HepG2 (cell line): Measurements from ENCODE around the gene HIF3A. TPM values are rescaled to one million over a fixed set of nuclear protein-coding genes. Genes with fewer than 3 reads are reported as not detected.

Source experiments
- ATAC-seq: fragments of 200-7000 bp; cut with Tn5 transposase; 3 replicates; pipeline ENCODE4 v1.9.1; 2020; ENCODE audit warnings: mild to moderate bottlenecking, moderate library complexity
- BruUV-seq: library from RNA; stranded (reverse); fragments of 400-500 nt; replicated peaks from 2 replicates; lab custom pipeline; 2021; lab: Mats Ljungman, UMichigan
- CTCF ChIA-PET: fragments of 300-600 bp; formaldehyde crosslinking; extraction: SDS; loops from one replicate; lab custom pipeline; 2021; ENCODE audit warnings: low total read pairs, inconsistent platforms, low intra/inter-chr PET ratio; lab: Yijun Ruan, JAX
- POLR2A ChIA-PET: fragments of 350-600 bp; sonication (Branson Sonifier 250); formaldehyde crosslinking; loops from one replicate; lab custom pipeline; 2020; ENCODE audit warnings: antibody characterized with exemption, inconsistent platforms; lab: Yijun Ruan, JAX
- DNase-seq: peaks from one replicate; pipeline ENCODE4 v3.0.0-alpha.2; 2015; ENCODE audit warnings: low spot score
- FAIRE-seq: peaks from 3 replicates; lab custom pipeline; 2011; peaks lifted over from hg19 to GRCh38; lab: Jason Lieb, UNC
- H2AFZ ChIP-seq: one replicate; pipeline ENCODE4 v1.6.1; 2011; ENCODE audit warnings: low read length, inconsistent platforms
- H3K27ac ChIP-seq: fragments of 300-600 bp; 3 replicates; pipeline ENCODE4 v1.8.0; 2011; ENCODE audit warnings: mixed run types, mild to moderate bottlenecking, mixed read lengths, low read length, inconsistent platforms; ENCODE audit not compliant: insufficient read depth; ENCODE audit errors: extremely low read length
- H3K27me3 ChIP-seq, 2 experiments: fragments of 200-600 bp in 1 of 2; 2 replicates in 1 of 2; 3 replicates in 1 of 2; pipeline versions ENCODE4 v1.6.0 to v1.8.0; 2011; ENCODE audit warnings: low read length in 2 of 2, mild to moderate bottlenecking in 2 of 2, moderate library complexity in 2 of 2, inconsistent platforms in 1 of 2; ENCODE audit not compliant: insufficient read depth in 2 of 2, control insufficient read depth in 1 of 2
- H3K36me3 ChIP-seq, 2 experiments: fragments of 200-600 bp in 1 of 2; replicated peaks in 1 of 2; 2 replicates in 1 of 2; 3 replicates in 1 of 2; pipeline versions ENCODE4 v1.5.1 to v1.8.0; 2011; ENCODE audit warnings: low read length in 2 of 2, inconsistent platforms in 1 of 2; ENCODE audit not compliant: insufficient read depth in 2 of 2, control insufficient read depth in 1 of 2
- H3K4me1 ChIP-seq: 2 replicates; pipeline ENCODE4 v1.5.1; 2012; ENCODE audit warnings: low read length, inconsistent platforms; ENCODE audit not compliant: insufficient read depth
- H3K4me2 ChIP-seq: 2 replicates; pipeline ENCODE4 v1.6.0; 2011; ENCODE audit warnings: low read depth, low read length, inconsistent platforms
- H3K4me3 ChIP-seq, 3 experiments: fragments of 200-600 bp in 1 of 3; sonication (generic), shearing (Covaris generic) in 1 of 3; replicated peaks in 1 of 3; 2 replicates each; pipeline ENCODE4 v1.5.1; 2011 to 2016; ENCODE audit warnings: low read length in 3 of 3, inconsistent platforms in 2 of 3, low read depth in 2 of 3, mild to moderate bottlenecking in 2 of 3, control low read depth in 1 of 3, mixed read lengths in 1 of 3; ENCODE audit not compliant: insufficient read depth in 1 of 3
- H3K79me2 ChIP-seq: one replicate; pipeline ENCODE4 v1.6.1; 2011; ENCODE audit warnings: low read length, inconsistent platforms; ENCODE audit not compliant: insufficient read depth
- H3K9ac ChIP-seq: 2 replicates; pipeline ENCODE4 v1.6.0; 2011; ENCODE audit warnings: mild to moderate bottlenecking, low read depth, low read length, inconsistent platforms; ENCODE audit not compliant: insufficient read depth
- H3K9me3 ChIP-seq: 2 replicates; pipeline ENCODE4 v1.5.1; 2012; ENCODE audit warnings: mild to moderate bottlenecking, low read length
- H4K20me1 ChIP-seq: 2 replicates; pipeline ENCODE4 v1.6.0; 2011; ENCODE audit warnings: inconsistent platforms, mild to moderate bottlenecking, low read length, moderate library complexity; ENCODE audit not compliant: insufficient read depth
- HNRNPK ChIP-seq: fragments of 200-400 bp; formaldehyde crosslinking; IDR thresholded peaks from 2 replicates; pipeline ENCODE4 v1.6.1; 2018; ENCODE audit warnings: low read length, low read depth, moderate library complexity, mild to moderate bottlenecking; ENCODE audit not compliant: poor library complexity, severe bottlenecking
- MYC ChIP-seq: sonication (generic); formaldehyde crosslinking; IDR thresholded peaks from 2 replicates; pipeline ENCODE4 v1.9.0; 2021; ENCODE audit warnings: missing genetic modification reagents, borderline replicate concordance
- NR3C1 ChIP-seq: sonication (generic); formaldehyde crosslinking; IDR thresholded peaks from 2 replicates; pipeline ENCODE4 v1.4.0; 2020; ENCODE audit warnings: missing genetic modification reagents
- TEAD2 ChIP-seq: sonication (generic); formaldehyde crosslinking; IDR thresholded peaks from 2 replicates; pipeline ENCODE4 v1.9.0; 2021; ENCODE audit warnings: missing genetic modification reagents
- XRCC5 ChIP-seq: fragments of 200-400 bp; formaldehyde crosslinking; optimal IDR thresholded peaks from 2 replicates; pipeline ENCODE3; 2017; ENCODE audit warnings: mild to moderate bottlenecking, low read length
- ZBTB20 ChIP-seq: sonication (generic); formaldehyde crosslinking; IDR thresholded peaks from 2 replicates; pipeline ENCODE4 v1.8.1; 2023; ENCODE audit warnings: missing genetic modification reagents, low read depth, mild to moderate bottlenecking, borderline replicate concordance
- ZFP62 ChIP-seq: sonication (generic); formaldehyde crosslinking; IDR thresholded peaks from 2 replicates; pipeline ENCODE4 v1.4.0; 2020; ENCODE audit warnings: missing genetic modification reagents
- ZNF138 ChIP-seq: sonication (generic); formaldehyde crosslinking; IDR thresholded peaks from 2 replicates; pipeline ENCODE4 v1.5.0; 2020; ENCODE audit warnings: mild to moderate bottlenecking, low read depth, missing genetic modification reagents
- ZNF281 ChIP-seq: sonication (generic); formaldehyde crosslinking; IDR thresholded peaks from 2 replicates; pipeline ENCODE4 v1.4.0; 2020; ENCODE audit warnings: missing genetic modification reagents, borderline replicate concordance
- ZNF432 ChIP-seq: sonication (generic); formaldehyde crosslinking; IDR thresholded peaks from 2 replicates; pipeline ENCODE4 v1.5.0; 2020; ENCODE audit warnings: missing genetic modification reagents, mild to moderate bottlenecking, borderline replicate concordance
- ZSCAN5A ChIP-seq: sonication (generic); formaldehyde crosslinking; IDR thresholded peaks from 2 replicates; pipeline ENCODE4 v1.8.0; 2022; ENCODE audit warnings: mild to moderate bottlenecking, missing genetic modification reagents, borderline replicate concordance
- WGBS: methylation state at CpG from one replicate; pipeline ENCODE4 v1.1.6; 2017; ENCODE audit warnings: low lambda C conversion rate; 5-methylcytosine and 5-hydroxymethylcytosine counted together
- in situ Hi-C: cut with HindIII; loops from 2 replicates; pipeline ENCODE4 v1.10.0; 2017; ENCODE audit warnings: low pct_unique_long_range_greater_than_20kb; ENCODE audit not compliant: extremely low pct_ligation_motif_present
- intact Hi-C: fragments of 100-400 bp; cut with micrococcal nuclease; formaldehyde crosslinking; loops from one replicate; pipeline ENCODE4 v1.10.0; 2022; ENCODE audit not compliant: unreplicated experiment
- polyA plus RNA-seq, 8 experiments: library from polyadenylated mRNA; depleted of rRNA in 3 of 8; stranded (reverse) in 7 of 8; unstranded in 1 of 8; fragments of >200 nt; fragmentation: Illumina TruSeq in 4 of 8; extraction: Trizol in 4 of 8; gene quantifications; 2 replicates each; pipeline versions ENCODE4 v1.2.1 to v1.2.3, GENCODE V29; 2011 to 2016; ENCODE audit warnings: low read depth in 4 of 8, missing spikeins in 1 of 8, mixed read lengths in 1 of 8; ENCODE audit not compliant: insufficient read depth in 1 of 8
- total RNA-seq, 5 experiments: library from RNA; depleted of rRNA; stranded (reverse); fragments of >200 nt; fragmentation: Illumina TruSeq; extraction: Trizol; gene quantifications; 2 replicates each; pipeline ENCODE4 v1.2.3, GENCODE V29; 2016; ENCODE audit warnings: low read depth in 1 of 5
- TF ChIP-seq, protein P1 (sequence below): sonication (generic); formaldehyde crosslinking; conservative IDR thresholded peaks from 2 replicates; pipeline ENCODE4 v1.4.0; 2020; ENCODE audit warnings: missing genetic modification reagents
- TF ChIP-seq, protein P2 (sequence below): sonication (generic); formaldehyde crosslinking; IDR thresholded peaks from 2 replicates; pipeline ENCODE4 v1.8.0; 2022; ENCODE audit warnings: missing genetic modification reagents, mild to moderate bottlenecking, borderline replicate concordance

HIF3A gene
- total and polyA plus RNA-seq, 2 of the 13 experiments (the other 11 are each of a cell fraction or from before 2014, with no cell fraction given): 0.09 to 0.22 TPM

GRCh38 chr19:46383171-46383815 is 86.5 kb downstream of the HIF3A start:
- in situ Hi-C loops: no loop called here
- no TSS peak for BruUV-seq

More at GRCh38 chr19:46383171-46383815, 86.5 kb downstream of the HIF3A start:
- Histone ChIP-seq H2AFZ (no peak overlapping the region), H3K9ac (no peak overlapping the region), H3K4me1 (peaks cover 11% of the 10 kb centered on the region), H3K36me3 (peaks cover 12 to 77% of the 10 kb centered on the region in 2 experiments; a peak in 4 of 5 replicates), H3K9me3 (no peaks in the 10 kb centered on the region), H3K4me2 (no peak overlapping the region), H4K20me1 (no peaks in the 10 kb centered on the region), H3K27ac (no peak overlapping the region), H3K27me3 (no peaks in the 10 kb centered on the region), H3K79me2 (no peaks in the 10 kb centered on the region), H3K4me3 (no peak overlapping the region)
- ATAC-seq (no peak), FAIRE-seq (no peak), DNase-seq (no peak)
- 97% methylated on average over 22 of the region's 23 CpGs for WGBS
- intact Hi-C loops: no loop called here
- CTCF ChIA-PET: no interaction called here
- POLR2A ChIA-PET: no interaction called here
- TF ChIP-seq TEAD2: no peak
- TF ChIP-seq MYC (CRISPR knock-in tag): no peak
- TF ChIP-seq ZSCAN5A (CRISPR knock-in tag): no peak
- TF ChIP-seq XRCC5: no peak
- no peak for TF ChIP-seq ZBTB20
- TF ChIP-seq ZNF138 (CRISPR knock-in tag): no peak
- TF ChIP-seq, protein P1, sequence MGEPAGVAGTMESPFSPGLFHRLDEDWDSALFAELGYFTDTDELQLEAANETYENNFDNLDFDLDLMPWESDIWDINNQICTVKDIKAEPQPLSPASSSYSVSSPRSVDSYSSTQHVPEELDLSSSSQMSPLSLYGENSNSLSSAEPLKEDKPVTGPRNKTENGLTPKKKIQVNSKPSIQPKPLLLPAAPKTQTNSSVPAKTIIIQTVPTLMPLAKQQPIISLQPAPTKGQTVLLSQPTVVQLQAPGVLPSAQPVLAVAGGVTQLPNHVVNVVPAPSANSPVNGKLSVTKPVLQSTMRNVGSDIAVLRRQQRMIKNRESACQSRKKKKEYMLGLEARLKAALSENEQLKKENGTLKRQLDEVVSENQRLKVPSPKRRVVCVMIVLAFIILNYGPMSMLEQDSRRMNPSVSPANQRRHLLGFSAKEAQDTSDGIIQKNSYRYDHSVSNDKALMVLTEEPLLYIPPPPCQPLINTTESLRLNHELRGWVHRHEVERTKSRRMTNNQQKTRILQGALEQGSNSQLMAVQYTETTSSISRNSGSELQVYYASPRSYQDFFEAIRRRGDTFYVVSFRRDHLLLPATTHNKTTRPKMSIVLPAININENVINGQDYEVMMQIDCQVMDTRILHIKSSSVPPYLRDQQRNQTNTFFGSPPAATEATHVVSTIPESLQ: no peak
- TF ChIP-seq ZFP62 (CRISPR knock-in tag): no peak
- TF ChIP-seq NR3C1: no peak
- TF ChIP-seq ZNF432 (CRISPR knock-in tag): no peak
- TF ChIP-seq, protein P2, sequence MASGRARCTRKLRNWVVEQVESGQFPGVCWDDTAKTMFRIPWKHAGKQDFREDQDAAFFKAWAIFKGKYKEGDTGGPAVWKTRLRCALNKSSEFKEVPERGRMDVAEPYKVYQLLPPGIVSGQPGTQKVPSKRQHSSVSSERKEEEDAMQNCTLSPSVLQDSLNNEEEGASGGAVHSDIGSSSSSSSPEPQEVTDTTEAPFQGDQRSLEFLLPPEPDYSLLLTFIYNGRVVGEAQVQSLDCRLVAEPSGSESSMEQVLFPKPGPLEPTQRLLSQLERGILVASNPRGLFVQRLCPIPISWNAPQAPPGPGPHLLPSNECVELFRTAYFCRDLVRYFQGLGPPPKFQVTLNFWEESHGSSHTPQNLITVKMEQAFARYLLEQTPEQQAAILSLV (CRISPR knock-in tag): no peak
- TF ChIP-seq HNRNPK: no peak
- TF ChIP-seq ZNF281 (CRISPR knock-in tag): no peak
